K562 (cell line): Measurements from ENCODE around the gene MAPRE2. TPM values are rescaled to one million over a fixed set of nuclear protein-coding genes. Genes with fewer than 3 reads are reported as not detected.

Experiments
- ATF7 ChIP-seq: fragments of 450-650 bp; IDR thresholded peaks from 2 replicates; pipeline ENCODE4 v1.7.1; 2014; ENCODE audit warnings: mild to moderate bottlenecking, moderate library complexity
- EWSR1 ChIP-seq: fragments of 450-650 bp; IDR thresholded peaks from 2 replicates; pipeline ENCODE4 v1.6.1; 2018; ENCODE audit warnings: borderline replicate concordance, mild to moderate bottlenecking, low read depth, moderate library complexity; ENCODE audit not compliant: partially characterized antibody
- HDAC2 ChIP-seq: fragments of 450-650 bp; IDR thresholded peaks from 2 replicates; pipeline ENCODE4 v1.6.1; 2016; ENCODE audit warnings: mild to moderate bottlenecking
- KDM1A ChIP-seq, 2 experiments: fragments of 450-650 bp; IDR thresholded peaks; 2 replicates each; pipeline ENCODE4 v1.6.1; 2016; ENCODE audit warnings: mild to moderate bottlenecking in 2 of 2
- MCM5 ChIP-seq: fragments of 450-650 bp; IDR thresholded peaks from 2 replicates; pipeline ENCODE4 v1.6.1; 2016; ENCODE audit warnings: low read depth
- MED1 ChIP-seq: sonication (generic); formaldehyde crosslinking; IDR thresholded peaks from 2 replicates; pipeline ENCODE4 v1.8.1; 2023; ENCODE audit warnings: missing genetic modification reagents, borderline replicate concordance
- NR1H2 ChIP-seq: sonication (generic); formaldehyde crosslinking; IDR thresholded peaks from 2 replicates; pipeline ENCODE4 v1.4.0; 2020; ENCODE audit warnings: mild to moderate bottlenecking, missing genetic modification reagents
- NR4A1 ChIP-seq, 2 experiments: fragments of 250-450 bp in 1 of 2; fragments of 450-650 bp in 1 of 2; sonication (Bioruptor Pico) in 1 of 2; IDR thresholded peaks; 2 replicates each; pipeline versions ENCODE4 v1.4.0 to v1.6.1; 2016 to 2020; ENCODE audit warnings: mild to moderate bottlenecking in 2 of 2, missing compliant biosample characterization in 1 of 2, missing genetic modification characterization in 1 of 2, moderate library complexity in 1 of 2
- PCBP1 ChIP-seq: fragments of 200-400 bp; formaldehyde crosslinking; IDR thresholded peaks from 2 replicates; pipeline ENCODE4 v1.6.1; 2018; ENCODE audit warnings: mild to moderate bottlenecking, low read depth, low read length; ENCODE audit not compliant: poor library complexity, severe bottlenecking
- POLR3G ChIP-seq: IDR thresholded peaks from 2 replicates; pipeline ENCODE4 v1.6.1; 2011; ENCODE audit not compliant: insufficient read length, insufficient replicate concordance; ENCODE audit errors: extremely low read depth
- RBM25 ChIP-seq: fragments of 200-400 bp; formaldehyde crosslinking; IDR thresholded peaks from 2 replicates; pipeline ENCODE4 v1.6.1; 2018; ENCODE audit warnings: low read length, low read depth, moderate library complexity; ENCODE audit not compliant: severe bottlenecking
- RCOR1 ChIP-seq, 2 experiments: IDR thresholded peaks; 2 replicates each; pipeline ENCODE4 v1.6.1; 2012; ENCODE audit warnings: low read depth in 2 of 2, low read length in 2 of 2, borderline replicate concordance in 1 of 2, improper control_type of control experiment in 1 of 2
- XRCC5 ChIP-seq: fragments of 200-400 bp; formaldehyde crosslinking; IDR thresholded peaks from 2 replicates; pipeline ENCODE4 v1.6.1; 2017; ENCODE audit warnings: low read depth, mild to moderate bottlenecking, low read length
- ZNF589 ChIP-seq: fragments of 200-800 bp; sonication (Bioruptor generic); IDR thresholded peaks from 2 replicates; pipeline ENCODE4 v1.6.1; 2016; ENCODE audit warnings: low read depth, missing genetic modification characterization, missing compliant biosample characterization
- ZNF785 ChIP-seq: fragments of 250-450 bp; sonication (Bioruptor Pico); IDR thresholded peaks from 2 replicates; pipeline ENCODE4 v1.4.0; 2020; ENCODE audit warnings: mild to moderate bottlenecking
- polyA plus RNA-seq, 8 experiments: library from polyadenylated mRNA; depleted of rRNA in 4 of 8; stranded (reverse) in 5 of 8; unstranded in 3 of 8; fragments of >200 nt; fragmentation: Nextera tagmentation in 2 of 8; fragmentation: Illumina TruSeq in 1 of 8; extraction: Ambion mirVana in 2 of 8; extraction: Trizol in 1 of 8; gene quantifications; 2 replicates each; pipeline versions ENCODE4 v1.2.1 to v1.2.3, GENCODE V29; 2011 to 2014; ENCODE audit warnings: inconsistent platforms in 1 of 8, missing spikeins in 1 of 8
- total RNA-seq, 7 experiments: library from RNA; depleted of rRNA in 6 of 7; stranded (reverse); fragments of >200 nt in 6 of 7; fragmentation: Illumina TruSeq in 2 of 7; extraction: Trizol in 2 of 7; gene quantifications; 2 replicates each; pipeline versions ENCODE4 v1.2.1 to v1.2.3, GENCODE V29; 2011 to 2021; ENCODE audit warnings: low replicate concordance in 1 of 7
- TF ChIP-seq, protein P1 (sequence below): sonication (generic); formaldehyde crosslinking; IDR thresholded peaks from 2 replicates; pipeline ENCODE4 v1.8.0; 2022; ENCODE audit warnings: missing genetic modification reagents, mild to moderate bottlenecking, borderline replicate concordance
- TF ChIP-seq, protein P2 (sequence below): fragments of 450-650 bp; IDR thresholded peaks from 2 replicates; pipeline ENCODE4 v1.6.1; 2017; ENCODE audit warnings: antibody characterized with exemption
- TF ChIP-seq, protein P3 (sequence below): sonication (generic); formaldehyde crosslinking; IDR thresholded peaks from 2 replicates; pipeline ENCODE4 v1.8.0; 2022; ENCODE audit warnings: mild to moderate bottlenecking, missing genetic modification reagents, borderline replicate concordance
- TF ChIP-seq, protein P4 (sequence below): fragments of 250-450 bp; sonication (Bioruptor Pico); IDR thresholded peaks from 2 replicates; pipeline ENCODE4 v1.4.0; 2020; ENCODE audit warnings: mild to moderate bottlenecking

The MAPRE2 gene
- total and polyA plus RNA-seq, 9 of the 15 experiments (the other 6 are each of a cell fraction or from before 2014, with no cell fraction given): 32.3 to 70.7 (median 40.7) TPM

DNA sequence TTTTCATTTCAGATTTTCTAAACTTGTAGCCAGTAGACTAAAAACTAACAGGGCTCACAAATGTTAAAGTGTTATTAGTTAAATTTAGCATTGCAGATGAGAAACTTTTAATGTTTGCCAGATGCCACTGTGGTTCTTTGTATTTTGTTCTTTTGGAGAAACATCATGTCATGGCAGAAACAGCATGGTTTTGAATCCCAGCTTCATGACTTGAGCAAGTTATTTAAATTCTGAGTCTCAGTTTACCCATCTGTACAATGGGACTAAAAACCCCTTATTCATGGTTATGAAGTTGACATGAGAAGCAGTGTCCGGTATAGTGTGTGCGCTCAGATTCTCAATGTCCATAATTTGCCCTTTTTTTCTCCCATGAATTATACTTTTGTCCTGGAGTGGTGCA is 56.5 kb downstream of the MAPRE2 start (continued):
- no peak for TF ChIP-seq NR1H2 (CRISPR knock-in tag)
- no peak for TF ChIP-seq ZNF785
- TF ChIP-seq MCM5: no peak
- no peak for TF ChIP-seq MED1 (CRISPR knock-in tag)
- TF ChIP-seq XRCC5: no peak
- TF ChIP-seq, protein P1, sequence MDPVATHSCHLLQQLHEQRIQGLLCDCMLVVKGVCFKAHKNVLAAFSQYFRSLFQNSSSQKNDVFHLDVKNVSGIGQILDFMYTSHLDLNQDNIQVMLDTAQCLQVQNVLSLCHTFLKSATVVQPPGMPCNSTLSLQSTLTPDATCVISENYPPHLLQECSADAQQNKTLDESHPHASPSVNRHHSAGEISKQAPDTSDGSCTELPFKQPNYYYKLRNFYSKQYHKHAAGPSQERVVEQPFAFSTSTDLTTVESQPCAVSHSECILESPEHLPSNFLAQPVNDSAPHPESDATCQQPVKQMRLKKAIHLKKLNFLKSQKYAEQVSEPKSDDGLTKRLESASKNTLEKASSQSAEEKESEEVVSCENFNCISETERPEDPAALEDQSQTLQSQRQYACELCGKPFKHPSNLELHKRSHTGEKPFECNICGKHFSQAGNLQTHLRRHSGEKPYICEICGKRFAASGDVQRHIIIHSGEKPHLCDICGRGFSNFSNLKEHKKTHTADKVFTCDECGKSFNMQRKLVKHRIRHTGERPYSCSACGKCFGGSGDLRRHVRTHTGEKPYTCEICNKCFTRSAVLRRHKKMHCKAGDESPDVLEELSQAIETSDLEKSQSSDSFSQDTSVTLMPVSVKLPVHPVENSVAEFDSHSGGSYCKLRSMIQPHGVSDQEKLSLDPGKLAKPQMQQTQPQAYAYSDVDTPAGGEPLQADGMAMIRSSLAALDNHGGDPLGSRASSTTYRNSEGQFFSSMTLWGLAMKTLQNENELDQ (CRISPR knock-in tag): no peak
- TF ChIP-seq, protein P2, sequence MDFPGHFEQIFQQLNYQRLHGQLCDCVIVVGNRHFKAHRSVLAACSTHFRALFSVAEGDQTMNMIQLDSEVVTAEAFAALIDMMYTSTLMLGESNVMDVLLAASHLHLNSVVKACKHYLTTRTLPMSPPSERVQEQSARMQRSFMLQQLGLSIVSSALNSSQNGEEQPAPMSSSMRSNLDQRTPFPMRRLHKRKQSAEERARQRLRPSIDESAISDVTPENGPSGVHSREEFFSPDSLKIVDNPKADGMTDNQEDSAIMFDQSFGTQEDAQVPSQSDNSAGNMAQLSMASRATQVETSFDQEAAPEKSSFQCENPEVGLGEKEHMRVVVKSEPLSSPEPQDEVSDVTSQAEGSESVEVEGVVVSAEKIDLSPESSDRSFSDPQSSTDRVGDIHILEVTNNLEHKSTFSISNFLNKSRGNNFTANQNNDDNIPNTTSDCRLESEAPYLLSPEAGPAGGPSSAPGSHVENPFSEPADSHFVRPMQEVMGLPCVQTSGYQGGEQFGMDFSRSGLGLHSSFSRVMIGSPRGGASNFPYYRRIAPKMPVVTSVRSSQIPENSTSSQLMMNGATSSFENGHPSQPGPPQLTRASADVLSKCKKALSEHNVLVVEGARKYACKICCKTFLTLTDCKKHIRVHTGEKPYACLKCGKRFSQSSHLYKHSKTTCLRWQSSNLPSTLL: no peak
- TF ChIP-seq, protein P3, sequence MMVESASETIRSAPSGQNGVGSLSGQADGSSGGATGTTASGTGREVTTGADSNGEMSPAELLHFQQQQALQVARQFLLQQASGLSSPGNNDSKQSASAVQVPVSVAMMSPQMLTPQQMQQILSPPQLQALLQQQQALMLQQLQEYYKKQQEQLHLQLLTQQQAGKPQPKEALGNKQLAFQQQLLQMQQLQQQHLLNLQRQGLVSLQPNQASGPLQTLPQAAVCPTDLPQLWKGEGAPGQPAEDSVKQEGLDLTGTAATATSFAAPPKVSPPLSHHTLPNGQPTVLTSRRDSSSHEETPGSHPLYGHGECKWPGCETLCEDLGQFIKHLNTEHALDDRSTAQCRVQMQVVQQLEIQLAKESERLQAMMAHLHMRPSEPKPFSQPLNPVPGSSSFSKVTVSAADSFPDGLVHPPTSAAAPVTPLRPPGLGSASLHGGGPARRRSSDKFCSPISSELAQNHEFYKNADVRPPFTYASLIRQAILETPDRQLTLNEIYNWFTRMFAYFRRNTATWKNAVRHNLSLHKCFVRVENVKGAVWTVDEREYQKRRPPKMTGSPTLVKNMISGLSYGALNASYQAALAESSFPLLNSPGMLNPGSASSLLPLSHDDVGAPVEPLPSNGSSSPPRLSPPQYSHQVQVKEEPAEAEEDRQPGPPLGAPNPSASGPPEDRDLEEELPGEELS (CRISPR knock-in tag): no peak
- TF ChIP-seq HDAC2: 0 out of 2 replicates have a peak, but pooled peaks have one; percentile 27
- TF ChIP-seq ZNF589 (CRISPR knock-in tag): no peak
- TF ChIP-seq RBM25: peak; percentile 99
- TF ChIP-seq POLR3G: no peak
- TF ChIP-seq, protein P4, sequence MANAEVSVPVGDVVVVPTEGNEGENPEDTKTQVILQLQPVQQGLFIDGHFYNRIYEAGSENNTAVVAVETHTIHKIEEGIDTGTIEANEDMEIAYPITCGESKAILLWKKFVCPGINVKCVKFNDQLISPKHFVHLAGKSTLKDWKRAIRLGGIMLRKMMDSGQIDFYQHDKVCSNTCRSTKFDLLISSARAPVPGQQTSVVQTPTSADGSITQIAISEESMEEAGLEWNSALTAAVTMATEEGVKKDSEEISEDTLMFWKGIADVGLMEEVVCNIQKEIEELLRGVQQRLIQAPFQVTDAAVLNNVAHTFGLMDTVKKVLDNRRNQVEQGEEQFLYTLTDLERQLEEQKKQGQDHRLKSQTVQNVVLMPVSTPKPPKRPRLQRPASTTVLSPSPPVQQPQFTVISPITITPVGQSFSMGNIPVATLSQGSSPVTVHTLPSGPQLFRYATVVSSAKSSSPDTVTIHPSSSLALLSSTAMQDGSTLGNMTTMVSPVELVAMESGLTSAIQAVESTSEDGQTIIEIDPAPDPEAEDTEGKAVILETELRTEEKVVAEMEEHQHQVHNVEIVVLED: no peak
- TF ChIP-seq EWSR1: no peak
- TF ChIP-seq KDM1A (IDR thresholded peaks at IDR 0.05): peak; percentile 43 to 70; a peak in 3 of 4 replicates
- TF ChIP-seq PCBP1: no peak
- no peak for TF ChIP-seq NR4A1 (CRISPR knock-in tag; IDR thresholded peaks at IDR 0.05)
- TF ChIP-seq NR4A1 (tag; IDR thresholded peaks at IDR 0.05): no peak
- TF ChIP-seq ATF7: no peak
- TF ChIP-seq RCOR1 (IDR thresholded peaks at IDR 0.05; ENCODE audit: borderline replicate concordance in 1 of 2, low read depth in 2 of 2, low read length in 2 of 2): peak; percentile 37 to 56; a peak in 2 of 4 replicates
